HCT116 (cell line): ENCODE results near the gene TFCP2L1. TPM values are rescaled to one million over a fixed set of nuclear protein-coding genes. Genes with fewer than 3 reads are reported as not detected.

Experiments
- ATAC-seq: fragments of 200-7000 bp; cut with Tn5 transposase; 2 replicates; pipeline ENCODE4 v1.9.1; 2020; ENCODE audit warnings: mild to moderate bottlenecking, moderate library complexity
- BruUV-seq: library from RNA; stranded (reverse); fragments of 400-500 nt; replicated peaks from 2 replicates; lab custom pipeline; 2021; lab: Mats Ljungman, UMichigan
- CTCF ChIA-PET: fragments of 300-600 bp; sonication (Branson Sonifier 250); formaldehyde crosslinking; loops from one replicate; lab custom pipeline; 2021; ENCODE audit warnings: antibody characterized with exemption; lab: Charles Lee
- POLR2A ChIA-PET: fragments of 300-600, 350-600 bp; sonication (Branson Sonifier 250); formaldehyde crosslinking; loops from one replicate; lab custom pipeline; 2021; ENCODE audit warnings: antibody characterized with exemption; lab: Charles Lee
- RAD21 ChIA-PET, 2 experiments: fragments of 300-600 bp; sonication (Branson Sonifier 250); formaldehyde crosslinking; loops; one replicate each; lab custom pipeline; 2023; ENCODE audit warnings: low total read pairs in 2 of 2; ENCODE audit not compliant: uncharacterized antibody in 2 of 2, unreplicated experiment in 2 of 2, low non-redundant PET in 1 of 2; lab: Charles Lee
- DNase-seq: peaks from one replicate; pipeline ENCODE4 v3.0.0-alpha.2; 2010; ENCODE audit warnings: low read depth, low spot score
- H2AFZ ChIP-seq: fragments of 200-600 bp; shearing (Covaris generic), sonication (generic); 2 replicates; pipeline ENCODE4 v1.6.1; 2017; ENCODE audit warnings: low read depth, mixed run types, mixed read lengths, antibody characterized with exemption, low read length; ENCODE audit not compliant: poor library complexity, severe bottlenecking
- H3K27ac ChIP-seq: 2 replicates; pipeline ENCODE4 v1.5.1; 2012; ENCODE audit warnings: low read depth, low read length
- H3K27me3 ChIP-seq: fragments of 200-600 bp; sonication (generic); 2 replicates; pipeline ENCODE4 v1.6.1; 2016; ENCODE audit warnings: mixed run types, low read length, mixed read lengths; ENCODE audit not compliant: insufficient read depth
- H3K36me3 ChIP-seq, 2 experiments: fragments of 200-500 bp in 1 of 2; fragments of 200-600 bp in 1 of 2; sonication (Bioruptor generic) in 1 of 2; sonication (generic) in 1 of 2; 2 replicates each; pipeline versions ENCODE4 v1.5.1 to v1.6.1; 2014 to 2016; ENCODE audit warnings: low read length in 2 of 2, inconsistent platforms in 1 of 2, mixed read lengths in 1 of 2, mixed run types in 1 of 2; ENCODE audit not compliant: insufficient read depth in 2 of 2, control insufficient read depth in 1 of 2
- H3K4me1 ChIP-seq, 2 experiments: fragments of 200-600 bp in 1 of 2; sonication (generic) in 1 of 2; 2 replicates each; pipeline versions ENCODE4 v1.5.1 to v1.6.1; 2012 to 2017; ENCODE audit warnings: low read length in 2 of 2, inconsistent platforms in 1 of 2, mild to moderate bottlenecking in 1 of 2, mixed read lengths in 1 of 2, mixed run types in 1 of 2, moderate library complexity in 1 of 2; ENCODE audit not compliant: insufficient read depth in 2 of 2, control insufficient read depth in 1 of 2
- H3K4me2 ChIP-seq: fragments of 200-600 bp; sonication (generic); 2 replicates; pipeline ENCODE4 v1.6.1; 2017; ENCODE audit warnings: mixed run types, low read length, mixed read lengths
- H3K4me3 ChIP-seq, 2 experiments: fragments of 200-600 bp in 1 of 2; sonication (generic) in 1 of 2; replicated peaks in 1 of 2; 2 replicates each; pipeline ENCODE4 v1.5.1; 2011 to 2016; ENCODE audit warnings: low read length in 2 of 2, control low read depth in 1 of 2, low read depth in 1 of 2, mild to moderate bottlenecking in 1 of 2, mixed read lengths in 1 of 2, mixed run types in 1 of 2
- H3K79me2 ChIP-seq: fragments of 200-600 bp; sonication (generic); 2 replicates; pipeline ENCODE4 v1.6.1; 2017; ENCODE audit warnings: mild to moderate bottlenecking, mixed run types, low read length, moderate library complexity, mixed read lengths; ENCODE audit not compliant: insufficient read depth
- H3K9ac ChIP-seq: fragments of 200-600 bp; sonication (generic); 2 replicates; pipeline ENCODE4 v1.6.1; 2016; ENCODE audit warnings: low read length, mixed read lengths
- H3K9me2 ChIP-seq: fragments of 200-600 bp; sonication (generic), shearing (Covaris generic); 2 replicates; pipeline ENCODE4 v1.6.1; 2017; ENCODE audit warnings: mixed run types, mild to moderate bottlenecking, moderate library complexity; ENCODE audit not compliant: insufficient read depth
- H3K9me3 ChIP-seq, 2 experiments: fragments of 200-500 bp in 1 of 2; fragments of 200-600 bp in 1 of 2; sonication (Bioruptor generic) in 1 of 2; sonication (generic) in 1 of 2; 2 replicates each; pipeline ENCODE4 v1.6.1; 2014 to 2017; ENCODE audit warnings: low read length in 2 of 2, mixed read lengths in 2 of 2, inconsistent platforms in 1 of 2, low read depth in 1 of 2, mild to moderate bottlenecking in 1 of 2, mixed run types in 1 of 2, moderate library complexity in 1 of 2; ENCODE audit not compliant: control insufficient read depth in 1 of 2, insufficient read depth in 1 of 2
- H4K20me1 ChIP-seq: fragments of 200-600 bp; sonication (generic), shearing (Covaris generic); 2 replicates; pipeline ENCODE4 v1.6.1; 2017; ENCODE audit warnings: mixed run types, mild to moderate bottlenecking, moderate library complexity; ENCODE audit not compliant: insufficient read depth
- CEBPB ChIP-seq: IDR thresholded peaks from 2 replicates; pipeline ENCODE4 v1.6.1; 2012; ENCODE audit warnings: low read depth
- ELF1 ChIP-seq: IDR thresholded peaks from 2 replicates; pipeline ENCODE4 v1.6.1; 2012; ENCODE audit warnings: low read depth, borderline replicate concordance
- EZH2 ChIP-seq: fragments of 200-600 bp; sonication (generic); IDR thresholded peaks from 2 replicates; pipeline ENCODE4 v1.6.1; 2017; ENCODE audit warnings: antibody characterized with exemption, mixed run types
- EZH2phosphoT487 ChIP-seq: fragments of 200-600 bp; IDR thresholded peaks from 2 replicates; pipeline ENCODE4 v1.6.1; 2018; ENCODE audit warnings: antibody characterized with exemption, borderline replicate concordance
- FOSL1 ChIP-seq: IDR thresholded peaks from 2 replicates; pipeline ENCODE4 v1.6.1; 2012; ENCODE audit warnings: low read depth
- JUND ChIP-seq: IDR thresholded peaks from 2 replicates; pipeline ENCODE4 v1.6.1; 2012
- RAD21 ChIP-seq: IDR thresholded peaks from 2 replicates; pipeline ENCODE4 v1.6.1; 2012; ENCODE audit warnings: low read depth, mild to moderate bottlenecking
- SP1 ChIP-seq: IDR thresholded peaks from 2 replicates; pipeline ENCODE4 v1.6.1; 2012; ENCODE audit warnings: low read depth
- YY1 ChIP-seq: IDR thresholded peaks from 2 replicates; pipeline ENCODE4 v1.6.1; 2011; ENCODE audit warnings: low read length, low read depth, moderate library complexity, mild to moderate bottlenecking; ENCODE audit not compliant: insufficient replicate concordance; ENCODE audit errors: extremely low read depth
- ZNF274 ChIP-seq: fragments of 200-500 bp; sonication (Bioruptor generic); IDR thresholded peaks from 2 replicates; pipeline ENCODE4 v1.6.1; 2014; ENCODE audit warnings: mild to moderate bottlenecking, low read depth, low read length, inconsistent platforms
- intact Hi-C: fragments of 100-400 bp; cut with micrococcal nuclease; formaldehyde crosslinking; loops from 2 replicates; pipeline ENCODE4 v1.10.0; 2022
- total RNA-seq: library from RNA; stranded (reverse); gene quantifications from one replicate; pipeline ENCODE4 v1.2.1, GENCODE V29; 2021; ENCODE audit not compliant: unreplicated experiment
- TF ChIP-seq, protein P1 (sequence below): IDR thresholded peaks from 2 replicates; pipeline ENCODE4 v1.6.1; 2012

The TFCP2L1 gene
- total RNA-seq, 1 experiment from 2014 or later: 8.4 TPM

DNA sequence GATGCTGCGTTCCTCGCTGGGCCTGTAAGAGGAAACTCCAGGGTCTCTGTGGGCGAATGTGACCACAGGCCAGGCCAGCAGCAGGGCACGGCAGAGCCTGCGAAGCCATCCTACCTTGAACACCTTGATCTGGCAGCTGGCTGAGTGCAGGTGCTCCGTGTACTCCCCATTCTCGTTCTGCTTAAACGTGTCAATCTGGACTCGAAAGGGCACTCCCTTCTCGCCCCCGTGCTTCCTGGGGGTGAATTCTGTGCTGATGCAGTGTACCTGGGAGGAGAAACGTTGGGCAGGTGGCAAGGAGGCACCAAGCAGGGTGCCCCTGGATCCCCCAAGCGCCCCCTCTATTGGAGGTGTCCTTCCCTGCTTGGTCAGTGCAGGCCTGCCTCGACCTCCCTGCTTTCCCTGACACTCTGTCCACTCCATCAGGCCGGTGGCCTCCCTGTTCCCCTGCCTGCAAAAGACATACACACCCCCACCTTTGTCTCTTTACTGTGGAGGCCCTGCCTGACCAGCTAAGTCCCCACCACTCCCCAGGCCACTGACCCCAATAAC is 38.2 kb downstream of the TFCP2L1 start:
- DNase-seq: no peak

DNA sequence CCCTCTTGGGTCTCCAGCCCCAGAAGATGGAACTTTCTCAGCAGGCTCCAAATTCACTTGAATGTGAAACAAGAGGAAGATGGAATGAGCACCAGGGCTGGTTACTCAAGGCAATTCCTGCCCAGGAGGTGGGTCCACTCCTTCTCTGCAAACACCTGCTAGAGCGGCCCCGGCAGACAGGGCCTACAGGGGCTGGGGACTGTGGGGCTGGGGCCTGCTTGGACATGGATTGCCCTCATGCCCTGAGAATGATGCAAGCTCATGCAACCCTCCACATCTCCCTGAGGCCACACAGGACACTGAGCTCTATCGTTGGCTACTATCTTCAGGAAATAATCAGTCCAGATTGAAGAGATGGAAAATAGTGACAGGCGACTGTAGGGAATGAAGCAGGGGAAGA is 39.1 kb downstream of the TFCP2L1 start:
- no TSS peak for BruUV-seq
- H3K9me2 ChIP-seq: no peaks in the 10 kb centered on the region
- no peak overlapping the region for H3K4me2 ChIP-seq
- no peaks in the 10 kb centered on the region for H3K79me2 ChIP-seq
- RAD21 ChIA-PET: no interaction called here
- POLR2A ChIA-PET: no interaction called here
- H2AFZ ChIP-seq: no peak overlapping the region
- no peak overlapping the region for H3K9ac ChIP-seq
- H3K36me3 ChIP-seq: no peaks in the 10 kb centered on the region
- no peaks in the 10 kb centered on the region for H3K4me1 ChIP-seq
- TF ChIP-seq YY1 (no peak), ELF1 (no peak), JUND (no peak), EZH2 (no peak), CEBPB (0 out of 2 replicates have a peak, but pooled peaks have one; percentile 40)
- TF ChIP-seq, protein P1, sequence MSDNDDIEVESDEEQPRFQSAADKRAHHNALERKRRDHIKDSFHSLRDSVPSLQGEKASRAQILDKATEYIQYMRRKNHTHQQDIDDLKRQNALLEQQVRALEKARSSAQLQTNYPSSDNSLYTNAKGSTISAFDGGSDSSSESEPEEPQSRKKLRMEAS: no peak
- TF ChIP-seq, all 23 proteins: peak for 1
- no peak for DNase-seq
- H3K27me3 ChIP-seq: no peaks in the 10 kb centered on the region
- CTCF ChIA-PET: no interaction called here
- no peaks in the 10 kb centered on the region for H3K9me3 ChIP-seq
- intact Hi-C loops: no loop called here
- H3K27ac ChIP-seq: no peak overlapping the region
- ATAC-seq: no peak
- H3K4me3 ChIP-seq: no peak overlapping the region
- H4K20me1 ChIP-seq: no peaks in the 10 kb centered on the region

More for the DNA sequence above, 38.2 kb downstream of the TFCP2L1 start:
- Histone ChIP-seq H3K4me3 (no peak overlapping the region), H3K9me2 (no peaks in the 10 kb centered on the region), H3K4me2 (no peak overlapping the region), H3K4me1 (no peaks in the 10 kb centered on the region), H3K9me3 (no peaks in the 10 kb centered on the region), H3K79me2 (no peaks in the 10 kb centered on the region), H3K27me3 (no peaks in the 10 kb centered on the region), H3K9ac (no peak overlapping the region), H3K36me3 (no peaks in the 10 kb centered on the region), H4K20me1 (no peaks in the 10 kb centered on the region), H3K27ac (no peak overlapping the region), H2AFZ (no peak overlapping the region)
- ATAC-seq: no peak
- POLR2A ChIA-PET: no interaction called here
- intact Hi-C loops: no loop called here
- RAD21 ChIA-PET: no interaction called here
- CTCF ChIA-PET: no interaction called here
- BruUV-seq: no TSS peak
- TF ChIP-seq ZNF274: no peak
- no peak for TF ChIP-seq EZH2phosphoT487
- no peak for TF ChIP-seq SP1
- TF ChIP-seq FOSL1: no peak
- no peak for TF ChIP-seq RAD21
